Heart left ventricle (tissue), 13 donors: ENCODE results near the gene RNF207.

Experiments
- POLR2A ChIP-seq, 2 donors: fragments of 450-650 bp; IDR thresholded peaks; one replicate each; pipeline ENCODE4 v1.6.1; 2017; ENCODE audit warnings: antibody characterized with exemption in 2 of 2, mild to moderate bottlenecking in 2 of 2, moderate library complexity in 2 of 2
- TF ChIP-seq, protein P1 (sequence below), 12 donors: fragments of 200-600 bp; sonication (generic) in 4 of 12; IDR thresholded peaks; one replicate each; pipeline versions ENCODE4 v1.5.0 to v1.8.0; 2018 to 2022; ENCODE audit warnings: antibody characterized with exemption in 12 of 12, mild to moderate bottlenecking in 5 of 12
- donor health status: ischemic (EF 13 %, LVEDD 7.1; RV severe dilation, severe dysfunction).
- donor health status: DM: no; HTN: yes; CAD: no.
- donor health status: DM: no; HTN: no; CAD: no.
- donor health status: ischemic (EF 25% LVEDD 6.9; RV normal size, moderate dysfunction).
- donor health status: ischemic (EF 25% LVEDD 5.7; RV mildly dilated, moderate dysfunction).
- donor health status: ischemic (EF 35%, LVEDD 5.7; RV mildly dilated, moderate dysfunction).
- donor health status: nonischemic (EF 11% LVEDD 7.7; RV severe dilation, severe dysfunction).
- donor health status: DM: yes; HTN: yes; CAD: no.
- donor health status: PGD.
- donor health status: ischemic (EF 29% LVEDD 5.4; RV normal size, mild dysfunction).
- donor health status: nonischemic (EF 23%, LVEDD 6.1; RV moderate dilation, normal function).

- TF ChIP-seq, protein P1, sequence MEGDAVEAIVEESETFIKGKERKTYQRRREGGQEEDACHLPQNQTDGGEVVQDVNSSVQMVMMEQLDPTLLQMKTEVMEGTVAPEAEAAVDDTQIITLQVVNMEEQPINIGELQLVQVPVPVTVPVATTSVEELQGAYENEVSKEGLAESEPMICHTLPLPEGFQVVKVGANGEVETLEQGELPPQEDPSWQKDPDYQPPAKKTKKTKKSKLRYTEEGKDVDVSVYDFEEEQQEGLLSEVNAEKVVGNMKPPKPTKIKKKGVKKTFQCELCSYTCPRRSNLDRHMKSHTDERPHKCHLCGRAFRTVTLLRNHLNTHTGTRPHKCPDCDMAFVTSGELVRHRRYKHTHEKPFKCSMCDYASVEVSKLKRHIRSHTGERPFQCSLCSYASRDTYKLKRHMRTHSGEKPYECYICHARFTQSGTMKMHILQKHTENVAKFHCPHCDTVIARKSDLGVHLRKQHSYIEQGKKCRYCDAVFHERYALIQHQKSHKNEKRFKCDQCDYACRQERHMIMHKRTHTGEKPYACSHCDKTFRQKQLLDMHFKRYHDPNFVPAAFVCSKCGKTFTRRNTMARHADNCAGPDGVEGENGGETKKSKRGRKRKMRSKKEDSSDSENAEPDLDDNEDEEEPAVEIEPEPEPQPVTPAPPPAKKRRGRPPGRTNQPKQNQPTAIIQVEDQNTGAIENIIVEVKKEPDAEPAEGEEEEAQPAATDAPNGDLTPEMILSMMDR (IDR thresholded peaks at IDR 0.05), result no peak
- no peak for TF ChIP-seq POLR2A (IDR thresholded peaks at IDR 0.05)
Measured at GRCh38 chr1:6262555-6263420, 56.9 kb downstream of the RNF207 start.
